ENCODE data around the gene SV2C.

SV2C gene

GRCh38 chr5:76245590-76245989 lies 162.4 kb downstream of the SV2C start:
- H3K36me3 ChIP-seq, result no peaks in the 10 kb centered on the region
- H3K4me1 ChIP-seq, result no peaks in the 10 kb centered on the region
- no peak for DNase-seq
- H3K27me3 ChIP-seq, result no peaks in the 10 kb centered on the region
- H3K9me3 ChIP-seq, result no peaks in the 10 kb centered on the region
- H3K4me3 ChIP-seq, result no peak overlapping the region
- H3K27ac ChIP-seq, result no peak overlapping the region
- intact Hi-C loops (cut with DNase I; ENCODE audit: low total_unique reads), result no loop called here
- no peak for TF ChIP-seq CTCF (IDR thresholded peaks at IDR 0.05)

- no peaks in the 10 kb centered on the region for H3K4me1 ChIP-seq
- TF ChIP-seq CTCF (IDR thresholded peaks at IDR 0.05), result no peak
- no peaks in the 10 kb centered on the region for H3K27me3 ChIP-seq
- H3K4me3 ChIP-seq, result no peak overlapping the region
- H3K36me3 ChIP-seq, result no peaks in the 10 kb centered on the region
- intact Hi-C loops (cut with DNase I; ENCODE audit: low total_unique reads), result no loop called here
- H3K9me3 ChIP-seq, result no peaks in the 10 kb centered on the region
- DNase-seq, result no peak
- H3K27ac ChIP-seq, result no peak overlapping the region
These were observed 166.4 kb downstream of the SV2C start for GRCh38 chr5:76249621-76250020.

- H3K36me3 ChIP-seq, result no peaks in the 10 kb centered on the region
- intact Hi-C loops (cut with DNase I; ENCODE audit: low total_unique reads), result no loop called here
These were observed 167.3 kb downstream of the SV2C start for GRCh38 chr5:76250463-76250862.

GRCh38 chr5:76251656-76252055 lies 168.5 kb downstream of the SV2C start:
- Histone ChIP-seq H3K27me3 (no peaks in the 10 kb centered on the region), H3K9me3 (no peaks in the 10 kb centered on the region), H3K4me3 (no peak overlapping the region), H3K4me1 (no peaks in the 10 kb centered on the region), H3K36me3 (no peaks in the 10 kb centered on the region), H3K27ac (no peak overlapping the region)
- intact Hi-C loops (cut with DNase I; ENCODE audit: low total_unique reads), result no loop called here
- no peak for DNase-seq
- TF ChIP-seq CTCF (IDR thresholded peaks at IDR 0.05), result no peak

More at GRCh38 chr5:76250463-76250862, 167.3 kb downstream of the SV2C start:
- H3K4me3 ChIP-seq, result no peak overlapping the region
- TF ChIP-seq CTCF (IDR thresholded peaks at IDR 0.05), result no peak
- no peaks in the 10 kb centered on the region for H3K27me3 ChIP-seq
- H3K4me1 ChIP-seq, result no peaks in the 10 kb centered on the region
- H3K9me3 ChIP-seq, result no peaks in the 10 kb centered on the region
- no peak overlapping the region for H3K27ac ChIP-seq
- DNase-seq, result no peak

- no peaks in the 10 kb centered on the region for H3K27me3 ChIP-seq
- TF ChIP-seq CTCF (IDR thresholded peaks at IDR 0.05), result no peak
- H3K36me3 ChIP-seq, result no peaks in the 10 kb centered on the region
- intact Hi-C loops (cut with DNase I; ENCODE audit: low total_unique reads), result no loop called here
- no peaks in the 10 kb centered on the region for H3K4me1 ChIP-seq
- DNase-seq, result no peak
- H3K27ac ChIP-seq, result no peak overlapping the region
- H3K4me3 ChIP-seq, result no peak overlapping the region
- H3K9me3 ChIP-seq, result no peaks in the 10 kb centered on the region
These were observed 169.3 kb downstream of the SV2C start for GRCh38 chr5:76252437-76252836.
